Ramos (cell line): ENCODE measurements around the gene HCFC1R1.

Source experiments
- in situ Hi-C: fragments of 300-500 bp; cut with MboI; formaldehyde crosslinking; loops from one replicate; pipeline ENCODE4 v1.14.3; 2022; ENCODE audit warnings: low sequenced_read_pairs; ENCODE audit not compliant: unreplicated experiment

Gene HCFC1R1

GRCh38 chr16:3021449-3022207 is 2.1 kb downstream of the HCFC1R1 start:
- in situ Hi-C loops: no loop called here

GRCh38 chr16:3020604-3021448 is 2.9 kb downstream of the HCFC1R1 start:
- in situ Hi-C loops: no loop called here

- in situ Hi-C loops: no loop called here
These were observed 3.5 kb downstream of the HCFC1R1 start, which contains the start of gene TNFRSF12A for GRCh38 chr16:3020247-3020603. TNFRSF12A (plus strand) TSS chr16:3020368; CDS start chr16:3020398, 30 bp downstream.

- in situ Hi-C loops: no loop called here
These were observed 4.0 kb downstream of the HCFC1R1 start for GRCh38 chr16:3019594-3020246.

- in situ Hi-C loops: no loop called here
These were observed 5.8 kb downstream of the HCFC1R1 start, which contains the start of gene CLDN6 for GRCh38 chr16:3017794-3018506. CLDN6 (minus strand) TSS chr16:3018183; CDS start chr16:3016021, 2,162 bp downstream.

GRCh38 chr16:3017344-3017743 is 6.4 kb downstream of the HCFC1R1 start:
- in situ Hi-C loops: no loop called here

- in situ Hi-C loops: no loop called here
These were observed 7.7 kb downstream of the HCFC1R1 start for GRCh38 chr16:3015865-3016521.

GRCh38 chr16:3014971-3015370 is 8.8 kb downstream of the HCFC1R1 start:
- in situ Hi-C loops: no loop called here

- in situ Hi-C loops: no loop called here
These were observed 9.6 kb downstream of the HCFC1R1 start for GRCh38 chr16:3013998-3014690.

- in situ Hi-C loops: no loop called here
These were observed 10.2 kb downstream of the HCFC1R1 start for GRCh38 chr16:3013491-3013951.

- in situ Hi-C loops: no loop called here
These were observed 10.8 kb downstream of the HCFC1R1 start, which contains the start of gene CLDN9 for GRCh38 chr16:3012828-3013420. CLDN9 (plus strand) TSS chr16:3012923; CDS start chr16:3013363, 440 bp downstream.

- in situ Hi-C loops: no loop called here
These were observed 11.5 kb downstream of the HCFC1R1 start for GRCh38 chr16:3012246-3012645.

GRCh38 chr16:3010510-3010909 is 13.2 kb downstream of the HCFC1R1 start:
- in situ Hi-C loops: no loop called here

- in situ Hi-C loops: no loop called here
These were observed 14.0 kb downstream of the HCFC1R1 start for GRCh38 chr16:3009568-3010390.

- in situ Hi-C loops: no loop called here
These were observed 15.1 kb downstream of the HCFC1R1 start for GRCh38 chr16:3008690-3009037.

GRCh38 chr16:3007957-3008689 is 15.6 kb downstream of the HCFC1R1 start:
- in situ Hi-C loops: no loop called here
